Muscle of back (tissue), 11 donors: ENCODE data around the gene LOXL4. TPM values are rescaled to one million over a fixed set of nuclear protein-coding genes. Genes with fewer than 3 reads are reported as not detected.

Experiments
- DNase-seq, 3 donors: peaks; one replicate each; pipeline versions ENCODE4 v3.0.0 to v3.0.0-alpha.2; 2013
- polyA plus RNA-seq, 10 donors: library from polyadenylated mRNA; unstranded; fragments of 120-200 nt; gene quantifications; one replicate each; pipeline ENCODE4 v1.2.1, GENCODE V29; 2013; ENCODE audit not compliant: insufficient read length in 10 of 10

Gene LOXL4
- polyA plus RNA-seq, 10 donors: 7.3 to 12.9 (median 11.3) TPM

DNA sequence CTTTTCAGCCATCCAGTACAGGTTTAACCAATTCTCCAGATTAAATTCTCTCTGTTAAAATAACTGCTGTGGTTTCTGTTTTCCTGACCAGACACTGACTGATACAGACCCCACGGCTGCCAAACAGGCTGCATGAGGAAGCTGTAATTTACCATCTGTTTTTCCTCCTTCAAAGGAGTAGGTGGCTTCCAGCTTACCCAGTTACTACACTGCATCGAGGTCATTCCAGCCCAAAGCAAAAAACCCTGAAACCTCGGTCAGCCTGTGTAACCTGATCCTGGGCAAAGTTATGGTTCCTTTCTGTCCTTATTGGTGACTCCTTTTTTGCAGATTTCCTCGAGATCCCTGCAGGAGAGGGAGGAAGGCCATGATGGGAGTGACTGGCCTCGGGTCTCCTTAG lies 27.9 kb upstream of the LOXL4 start:
- DNase-seq: no peak

GRCh38 chr10:98295401-98295811 lies 27.4 kb upstream of the LOXL4 start:
- no peak for DNase-seq

DNA sequence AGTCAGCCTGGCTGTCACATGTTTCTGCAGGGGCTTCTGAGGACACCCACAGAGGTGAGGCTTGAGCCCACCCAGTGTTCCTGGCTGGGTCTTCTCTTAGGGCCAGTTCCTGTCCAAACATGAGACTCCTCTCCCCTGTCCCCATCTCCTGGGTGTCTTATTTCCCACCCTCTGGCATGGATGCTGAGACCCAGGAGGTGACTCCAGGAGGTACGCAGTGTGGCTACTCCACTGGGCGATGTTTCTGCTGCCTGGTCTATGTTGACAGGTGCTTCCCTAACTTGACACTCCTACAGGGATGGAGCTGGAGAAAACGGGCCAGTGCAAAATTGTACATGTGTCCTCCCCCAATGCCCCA lies 26.3 kb upstream of the LOXL4 start:
- DNase-seq: no peak

DNA sequence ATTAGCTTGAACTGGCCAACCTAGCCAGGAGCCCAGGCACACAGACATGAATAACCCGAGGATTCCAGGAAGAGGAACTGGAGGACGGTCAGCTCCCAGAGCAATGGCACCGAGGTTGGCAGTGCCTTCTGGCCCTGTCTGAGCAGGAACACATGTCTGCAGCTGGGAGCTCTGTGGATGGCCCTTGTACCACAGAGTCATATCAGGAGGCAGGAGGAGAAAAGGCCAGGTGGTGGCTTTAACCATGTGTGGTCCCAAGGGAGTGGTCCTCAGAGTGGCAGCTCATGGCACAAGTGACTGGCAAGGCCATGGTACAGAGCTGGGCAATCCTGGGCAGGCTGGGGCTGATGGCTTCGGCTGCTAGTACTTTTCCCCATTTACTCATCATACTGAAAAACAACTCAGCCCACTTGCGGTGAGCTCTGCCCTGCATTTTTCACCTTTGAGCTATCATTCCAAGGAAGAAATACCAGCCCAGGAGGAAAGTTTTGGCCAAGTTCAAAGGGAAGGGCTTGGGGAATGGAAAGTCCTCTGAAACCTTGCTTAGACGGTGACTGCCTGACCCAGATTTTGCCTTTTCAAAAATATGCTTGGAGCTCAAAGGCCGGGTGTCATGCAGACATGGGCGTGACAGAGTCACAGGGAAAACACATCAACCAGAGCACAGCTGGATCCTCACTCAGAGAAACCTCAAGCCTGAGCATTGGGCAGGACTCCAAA lies 25.7 kb upstream of the LOXL4 start:
- DNase-seq: peak in 1 of 3 donors; percentile 70

DNA sequence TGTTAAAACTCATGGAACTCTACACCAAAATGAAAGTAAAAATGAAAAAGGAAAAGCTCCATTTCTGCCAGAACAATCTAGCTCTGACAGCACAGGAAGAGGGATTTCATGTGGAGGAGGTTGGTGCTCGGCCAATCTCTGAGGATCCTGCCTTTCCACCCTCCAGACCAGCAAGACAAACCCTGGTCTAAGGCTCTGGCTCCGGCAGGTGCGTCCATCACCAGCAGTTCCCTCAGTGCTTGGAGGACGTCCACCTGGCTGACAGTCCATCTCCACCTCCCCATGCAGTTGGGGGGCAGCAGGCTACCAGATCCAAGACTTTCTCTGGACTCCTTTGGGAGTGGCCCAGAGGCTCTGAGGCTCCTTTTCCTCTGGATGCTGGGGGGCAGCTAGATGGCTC lies 25.0 kb upstream of the LOXL4 start:
- no peak for DNase-seq

- no peak for DNase-seq
Observed at GRCh38 chr10:98289802-98290209, 21.8 kb upstream of the LOXL4 start.

- no peak for DNase-seq
Observed at GRCh38 chr10:98287321-98287720, 19.3 kb upstream of the LOXL4 start.

DNA sequence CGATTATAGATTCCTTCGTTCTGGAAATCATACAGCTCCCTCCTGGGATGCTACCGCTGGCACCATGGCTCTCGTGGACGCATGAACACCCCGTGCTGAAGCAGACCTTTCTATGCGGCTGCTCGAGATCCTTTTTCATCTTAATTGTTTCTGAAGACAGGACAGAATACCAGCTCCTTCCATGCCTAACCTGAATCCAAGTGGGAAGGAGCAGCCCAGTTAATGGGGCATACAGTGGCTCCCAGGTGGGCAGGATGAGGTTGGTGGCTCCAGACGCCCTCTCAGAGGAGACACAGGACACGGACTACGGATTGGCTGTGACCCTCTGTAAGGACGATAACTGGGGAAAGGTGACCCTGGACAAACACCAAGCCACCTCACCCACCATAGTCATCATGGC lies 18.4 kb upstream of the LOXL4 start:
- DNase-seq: no peak

- no peak for DNase-seq
Observed at GRCh38 chr10:98285416-98285815, 17.4 kb upstream of the LOXL4 start.

GRCh38 chr10:98276311-98276710 lies 8.3 kb upstream of the LOXL4 start:
- DNase-seq: no peak

GRCh38 chr10:98274562-98274961 lies 6.6 kb upstream of the LOXL4 start:
- DNase-seq: no peak

GRCh38 chr10:98273057-98273850 lies 5.3 kb upstream of the LOXL4 start:
- no peak for DNase-seq

- DNase-seq: no peak
Observed at GRCh38 chr10:98272656-98273055, 4.7 kb upstream of the LOXL4 start.

DNA sequence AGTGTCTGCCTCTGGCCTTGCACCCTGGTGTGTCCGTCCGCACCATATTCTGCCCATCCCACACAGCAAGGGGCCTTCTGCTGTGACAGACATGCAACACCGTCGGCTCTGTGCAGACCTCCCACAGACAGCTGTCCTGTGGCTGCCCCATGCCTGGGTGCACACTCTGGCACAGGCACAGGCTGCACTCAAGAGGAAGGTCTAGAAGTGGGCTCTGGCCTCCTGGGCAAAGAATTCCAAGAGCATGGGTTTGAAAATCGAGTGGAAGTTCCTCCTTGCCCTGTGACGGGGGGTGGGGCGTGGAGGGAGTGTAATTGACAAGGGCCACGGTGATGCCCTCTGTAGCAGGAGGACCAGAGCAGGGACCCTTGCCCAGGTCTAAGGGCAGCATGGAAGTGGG lies 4.3 kb upstream of the LOXL4 start:
- DNase-seq: no peak

DNA sequence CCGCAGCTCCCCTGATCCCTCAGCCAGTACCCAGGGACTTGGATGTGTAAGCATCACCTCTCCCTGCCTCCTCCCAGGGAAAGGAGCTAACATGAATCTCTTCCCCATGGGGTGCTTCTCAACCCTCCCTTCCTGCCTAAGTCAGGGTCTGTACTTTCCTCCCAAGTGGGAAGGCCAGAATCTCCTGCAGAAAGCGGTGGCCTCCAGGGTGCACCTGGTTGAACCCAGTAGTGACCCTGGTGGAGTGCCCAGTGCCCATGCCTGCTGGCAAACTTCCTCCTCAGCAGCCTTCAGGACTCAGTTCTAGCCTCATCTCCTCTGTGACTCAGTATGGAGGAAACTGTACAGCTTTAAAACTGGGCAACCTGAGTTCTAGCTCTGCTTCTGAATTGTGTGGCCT lies 2.8 kb upstream of the LOXL4 start:
- no peak for DNase-seq

DNA sequence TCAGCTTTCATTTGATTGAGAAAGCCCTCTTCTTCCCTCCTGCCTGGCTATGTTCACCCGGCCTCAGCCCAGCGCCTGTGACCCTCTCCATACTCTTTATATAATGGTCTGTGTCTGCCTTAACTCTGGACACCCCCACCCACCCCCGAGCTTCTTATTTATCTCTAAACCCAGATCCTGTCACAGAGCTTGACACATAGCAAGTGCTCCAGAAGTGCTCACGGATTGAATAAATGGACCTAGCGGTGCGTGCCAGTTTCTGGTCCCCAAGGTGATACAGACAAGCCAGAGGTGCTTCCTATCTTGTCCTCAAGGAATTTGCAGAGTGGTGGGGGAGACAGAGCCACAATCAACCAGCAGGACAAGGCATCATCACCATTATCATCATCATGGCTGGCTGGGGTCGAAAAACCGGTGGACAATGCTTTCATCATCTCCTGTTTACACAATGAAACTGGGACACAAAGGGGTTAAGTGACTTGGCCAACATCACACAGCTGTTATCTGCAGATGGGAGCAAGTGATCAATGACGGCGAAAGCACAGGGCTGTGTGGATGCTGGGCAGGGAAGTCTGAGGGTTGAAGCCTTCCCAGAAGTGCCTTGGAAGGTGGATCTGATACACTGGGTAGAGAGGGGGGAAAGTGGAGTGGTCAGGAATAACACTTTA lies 2.2 kb upstream of the LOXL4 start:
- DNase-seq: no peak

DNA sequence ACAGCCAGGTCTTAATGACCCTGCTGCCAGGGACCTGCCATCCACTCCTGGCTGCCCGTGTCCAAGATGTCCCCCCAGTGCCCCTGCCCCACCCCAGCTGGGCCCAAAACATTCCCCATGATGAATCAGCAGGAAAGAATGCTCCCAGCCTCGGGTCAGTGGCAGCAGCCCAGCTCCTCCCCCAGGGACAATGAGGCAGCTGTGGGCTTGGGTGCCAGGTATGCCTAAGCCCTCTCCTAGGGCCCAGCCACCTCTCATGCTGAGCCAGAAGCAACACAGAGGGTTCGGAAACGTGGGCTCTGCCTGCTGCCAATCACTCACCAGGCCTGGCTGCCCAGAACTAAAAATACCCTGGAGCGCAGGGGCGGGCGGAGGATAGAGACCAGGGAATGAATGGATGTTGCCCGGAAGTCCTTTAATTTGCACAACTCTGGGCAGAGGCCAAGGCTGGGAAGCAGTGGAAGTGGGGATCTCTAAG lies 1.5 kb upstream of the LOXL4 start:
- peak; percentile 62 to 77 (median 66) for DNase-seq

DNA sequence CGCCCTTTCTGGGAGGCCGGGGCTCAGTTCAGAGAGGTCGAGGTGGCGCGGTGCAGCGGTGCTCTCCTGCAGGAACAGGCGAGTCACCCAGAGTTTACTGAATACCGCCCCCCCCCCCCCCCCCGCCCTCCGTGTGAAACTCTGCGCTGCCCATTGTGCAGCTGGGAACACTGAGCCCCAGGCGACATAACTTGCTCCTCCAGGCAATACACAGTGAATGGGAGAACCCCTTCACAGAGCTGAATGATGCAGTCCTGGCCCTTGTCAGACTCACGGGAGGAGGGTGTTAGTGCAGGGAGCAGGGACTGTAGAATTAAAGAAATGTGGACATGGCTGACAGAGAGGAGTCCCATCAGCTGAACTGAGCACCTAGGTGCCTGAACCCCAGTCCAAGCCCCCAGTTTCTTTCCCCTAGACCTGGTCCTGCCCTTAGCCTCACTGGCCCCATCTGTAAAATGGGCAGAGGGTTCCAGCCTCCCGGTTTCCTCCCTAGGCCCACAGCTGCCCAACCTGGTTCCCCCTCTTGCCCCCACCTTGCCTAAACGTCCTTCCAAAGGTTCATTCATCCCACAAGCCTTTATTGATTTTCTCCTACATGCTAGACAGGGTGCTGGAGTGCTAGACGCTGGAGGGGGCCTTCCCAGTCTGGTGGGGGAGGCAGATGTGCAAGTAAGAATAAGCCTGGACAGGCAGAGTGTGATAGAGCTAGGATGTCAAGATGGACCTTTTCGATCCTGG lies 869 bp upstream of the LOXL4 start:
- no peak for DNase-seq

GRCh38 chr10:98267069-98267893 lies 713 bp downstream of the LOXL4 start:
- peak in 1 of 3 donors; percentile 35 for DNase-seq

- no peak for DNase-seq
Observed at GRCh38 chr10:98266647-98267046, 1.3 kb downstream of the LOXL4 start.
